Thyroid gland (tissue), 4 donors: ENCODE results near the gene C3orf22. TPM values are rescaled to one million over a fixed set of nuclear protein-coding genes. Genes with fewer than 3 reads are reported as not detected.

Experiments used
- DNase-seq, 2 donors: peaks; one replicate each; pipeline ENCODE4 v3.0.0-alpha.2; 2019
- H3K27ac ChIP-seq, 3 donors: fragments of 200-600 bp; sonication (generic); 1 replicate in 2 of 3; 2 replicates in 1 of 3; pipeline ENCODE4 v1.5.1; 2016 to 2019; ENCODE audit warnings: mild to moderate bottlenecking in 1 of 3, moderate library complexity in 1 of 3
- H3K27me3 ChIP-seq: fragments of 200-600 bp; sonication (generic); one replicate; pipeline ENCODE4 v1.5.1; 2019
- H3K36me3 ChIP-seq, 2 donors: fragments of 200-600 bp; sonication (generic); one replicate each; pipeline ENCODE4 v1.5.1; 2016 to 2019
- H3K4me1 ChIP-seq, 2 donors: fragments of 200-600 bp; sonication (generic); one replicate each; pipeline ENCODE4 v1.5.1; 2017 to 2019
- H3K4me3 ChIP-seq, 3 donors: fragments of 200-600 bp; sonication (generic); replicated peaks in 1 of 3; 1 replicate in 2 of 3; 2 replicates in 1 of 3; pipeline ENCODE4 v1.5.1; 2016; ENCODE audit warnings: mild to moderate bottlenecking in 1 of 3
- H3K9me3 ChIP-seq: fragments of 200-600 bp; sonication (generic); one replicate; pipeline ENCODE4 v1.5.1; 2017
- POLR2A ChIP-seq, 2 donors: fragments of 450-650 bp; IDR thresholded peaks; one replicate each; pipeline ENCODE4 v1.6.1; 2017; ENCODE audit warnings: antibody characterized with exemption in 2 of 2, mild to moderate bottlenecking in 2 of 2, moderate library complexity in 1 of 2
- WGBS, 2 donors: methylation state at CpG; one replicate each; pipeline ENCODE4 v1.1.5; 2017; 5-methylcytosine and 5-hydroxymethylcytosine counted together
- intact Hi-C: fragments of 100-400 bp; cut with DNase I; formaldehyde crosslinking; loops from one replicate; pipeline ENCODE4 v1.15.1; 2023
- total RNA-seq, 4 donors: library from RNA; depleted of rRNA; stranded (reverse); fragments of >200 nt; gene quantifications; one replicate each; pipeline ENCODE4 v1.2.3, GENCODE V29; 2016
- TF ChIP-seq, protein P1 (sequence below), 6 experiments: fragments of 200-600 bp in 3 of 6; fragments of 450-650 bp in 3 of 6; sonication (generic) in 3 of 6; IDR thresholded peaks; one replicate each; pipeline ENCODE4 v1.5.1; 2016 to 2019; ENCODE audit warnings: antibody characterized with exemption in 6 of 6, mild to moderate bottlenecking in 2 of 6, inconsistent platforms in 1 of 6, moderate library complexity in 1 of 6

Gene C3orf22
- total RNA-seq, 4 donors from 2014 or later: not detected

DNA sequence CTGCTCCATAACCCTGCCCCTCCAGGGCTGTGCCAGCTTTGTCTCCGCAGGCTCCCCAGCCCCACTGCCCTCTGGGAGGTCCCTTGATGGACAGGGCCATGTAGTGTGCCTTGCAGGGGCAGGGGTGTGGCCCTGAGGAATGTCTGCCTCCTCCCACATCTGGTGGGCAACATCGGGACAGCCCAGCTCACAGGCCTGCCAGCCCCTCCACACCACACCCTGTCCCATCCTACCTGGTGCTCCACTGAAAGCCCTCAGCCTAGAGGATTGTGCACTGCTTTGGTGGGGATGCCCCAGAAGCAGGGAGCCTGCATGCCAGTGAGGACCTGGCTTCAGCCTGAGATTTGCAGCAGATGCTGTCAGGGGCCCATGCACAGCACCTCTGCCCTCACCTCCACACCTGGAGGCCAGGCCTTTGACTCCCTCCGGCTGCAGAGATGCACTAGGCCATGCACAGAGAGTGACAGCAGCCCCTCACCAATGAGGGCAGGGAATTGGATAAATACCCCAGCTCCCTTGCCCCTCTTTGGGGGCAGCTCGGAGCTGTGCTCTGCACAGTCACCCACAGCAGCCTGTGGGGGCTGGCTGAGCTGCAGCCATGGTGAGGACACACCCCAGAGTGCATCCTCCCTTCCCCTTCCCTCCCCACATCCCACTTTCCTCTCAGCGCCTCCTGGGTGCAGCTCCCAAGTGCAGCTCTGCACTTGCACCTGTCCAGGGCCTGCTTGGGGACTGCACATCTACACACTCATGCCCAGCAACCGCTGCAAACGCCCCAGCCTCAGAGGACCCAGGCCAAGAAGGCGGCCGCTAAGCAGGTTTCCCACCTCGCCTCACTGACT is 2.7 kb downstream of the C3orf22 start:
- no peaks in the 10 kb centered on the region for H3K9me3 ChIP-seq
- no peak for DNase-seq
- no peak overlapping the region for H3K27ac ChIP-seq
- no peak overlapping the region for H3K4me3 ChIP-seq
- no peaks in the 10 kb centered on the region for H3K4me1 ChIP-seq
- intact Hi-C loops: no loop called here
- no peak for TF ChIP-seq POLR2A (IDR thresholded peaks at IDR 0.05)
- TF ChIP-seq, protein P1, sequence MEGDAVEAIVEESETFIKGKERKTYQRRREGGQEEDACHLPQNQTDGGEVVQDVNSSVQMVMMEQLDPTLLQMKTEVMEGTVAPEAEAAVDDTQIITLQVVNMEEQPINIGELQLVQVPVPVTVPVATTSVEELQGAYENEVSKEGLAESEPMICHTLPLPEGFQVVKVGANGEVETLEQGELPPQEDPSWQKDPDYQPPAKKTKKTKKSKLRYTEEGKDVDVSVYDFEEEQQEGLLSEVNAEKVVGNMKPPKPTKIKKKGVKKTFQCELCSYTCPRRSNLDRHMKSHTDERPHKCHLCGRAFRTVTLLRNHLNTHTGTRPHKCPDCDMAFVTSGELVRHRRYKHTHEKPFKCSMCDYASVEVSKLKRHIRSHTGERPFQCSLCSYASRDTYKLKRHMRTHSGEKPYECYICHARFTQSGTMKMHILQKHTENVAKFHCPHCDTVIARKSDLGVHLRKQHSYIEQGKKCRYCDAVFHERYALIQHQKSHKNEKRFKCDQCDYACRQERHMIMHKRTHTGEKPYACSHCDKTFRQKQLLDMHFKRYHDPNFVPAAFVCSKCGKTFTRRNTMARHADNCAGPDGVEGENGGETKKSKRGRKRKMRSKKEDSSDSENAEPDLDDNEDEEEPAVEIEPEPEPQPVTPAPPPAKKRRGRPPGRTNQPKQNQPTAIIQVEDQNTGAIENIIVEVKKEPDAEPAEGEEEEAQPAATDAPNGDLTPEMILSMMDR (IDR thresholded peaks at IDR 0.05): no peak
- WGBS, 2 donors: 74 to 80% methylated on average over 8 of the region's 10 CpGs
- H3K36me3 ChIP-seq: no peaks in the 10 kb centered on the region
- H3K27me3 ChIP-seq: no peaks in the 10 kb centered on the region

DNA sequence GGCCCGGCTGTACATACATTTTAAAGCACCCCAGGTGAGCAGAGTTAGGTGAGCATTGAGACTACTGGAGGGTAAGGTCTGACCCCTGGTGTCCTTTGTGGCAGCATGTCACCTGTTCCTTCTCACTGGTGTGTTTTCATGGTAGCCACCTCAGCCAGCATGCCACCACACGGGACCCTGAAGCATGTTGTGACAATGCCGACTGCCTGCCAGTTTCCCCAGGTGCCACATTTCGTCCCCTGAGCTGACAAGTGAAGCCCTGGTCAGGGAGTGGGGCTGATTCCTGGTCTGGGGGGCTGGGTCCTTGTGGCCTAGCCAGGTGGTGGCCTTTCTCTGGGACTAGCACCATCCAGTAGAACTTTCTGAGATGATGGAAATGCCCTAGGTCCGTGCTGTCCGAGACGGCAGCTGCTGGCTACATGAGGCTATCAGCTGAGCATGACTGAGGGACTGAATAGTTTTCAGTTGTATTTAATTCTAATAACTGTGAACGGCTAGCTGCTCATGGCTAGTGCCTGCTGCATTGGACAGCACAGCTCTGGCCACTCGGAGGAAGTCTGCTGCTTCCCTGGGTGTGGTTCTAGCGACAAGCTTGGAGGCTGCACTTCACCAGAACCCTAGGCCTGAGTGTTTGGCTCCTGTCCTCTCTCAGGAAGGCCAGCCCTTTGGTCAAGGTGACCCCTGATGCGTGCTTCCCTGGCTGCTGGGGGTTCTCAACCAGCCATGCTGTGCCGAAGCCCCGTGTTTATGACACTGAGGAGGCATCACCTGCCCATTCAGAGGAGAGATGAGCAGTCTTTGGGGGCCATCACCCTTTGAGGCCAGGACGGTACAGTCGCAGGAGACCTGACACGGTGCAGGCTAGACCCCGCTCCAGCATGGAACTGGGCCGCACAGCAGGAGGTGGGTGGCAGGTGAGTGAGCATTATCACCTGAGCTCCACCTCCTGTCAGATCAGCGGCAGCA is 3.9 kb downstream of the C3orf22 start:
- intact Hi-C loops: no loop called here
- Histone ChIP-seq H3K27me3 (no peaks in the 10 kb centered on the region), H3K9me3 (no peaks in the 10 kb centered on the region), H3K36me3 (no peaks in the 10 kb centered on the region), H3K4me1 (no peaks in the 10 kb centered on the region), H3K27ac (no peak overlapping the region), H3K4me3 (no peak overlapping the region)
- TF ChIP-seq, protein P1 (IDR thresholded peaks at IDR 0.05): no peak
- TF ChIP-seq POLR2A (IDR thresholded peaks at IDR 0.05): no peak
- no peak for DNase-seq
- 89 to 97% methylated on average over 16 to 18 of the region's 19 CpGs for WGBS, 2 donors

DNA sequence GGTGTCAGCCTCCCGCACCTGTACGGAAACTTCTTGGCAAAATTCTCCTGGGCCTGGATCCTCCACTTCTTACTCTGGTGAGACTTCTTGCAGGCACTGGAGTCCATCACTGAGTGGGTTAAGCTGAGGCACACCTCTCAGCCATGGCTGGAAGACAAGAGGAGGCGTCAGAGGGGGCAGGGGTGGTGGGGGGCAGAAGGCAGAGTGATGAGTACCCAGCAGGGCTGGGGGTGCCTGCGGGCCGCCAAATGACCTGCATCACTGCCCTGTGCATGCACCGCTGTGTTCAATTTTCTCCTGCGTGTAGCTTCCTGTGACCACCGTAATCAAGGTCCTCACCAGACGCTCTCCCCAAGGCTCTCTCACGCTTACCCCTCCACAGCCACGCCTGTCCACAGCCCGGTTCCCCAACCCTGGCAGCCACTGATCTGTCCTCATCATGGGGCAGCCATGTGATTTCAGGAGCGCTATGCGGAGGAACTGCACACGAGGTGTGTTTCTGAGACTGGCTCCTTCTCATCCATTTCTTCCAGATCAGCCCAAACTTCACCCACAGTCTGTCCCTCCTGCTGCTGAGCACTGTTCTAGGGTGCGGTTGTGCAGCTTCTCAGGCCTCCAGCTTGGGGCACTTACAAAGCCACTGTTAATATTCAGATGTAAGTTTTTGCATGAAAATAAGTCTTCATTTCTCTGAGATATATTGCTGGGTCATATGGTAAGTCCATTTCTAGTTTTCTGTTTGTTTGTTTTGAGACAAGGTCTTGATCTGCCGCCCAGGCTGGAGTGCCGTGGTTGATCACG is 5.2 kb downstream of the C3orf22 start:
- H3K4me3 ChIP-seq: no peak overlapping the region
- DNase-seq: no peak
- WGBS, 2 donors: 66 to 73% methylated on average over 17 to 19 of the region's 19 CpGs

DNA sequence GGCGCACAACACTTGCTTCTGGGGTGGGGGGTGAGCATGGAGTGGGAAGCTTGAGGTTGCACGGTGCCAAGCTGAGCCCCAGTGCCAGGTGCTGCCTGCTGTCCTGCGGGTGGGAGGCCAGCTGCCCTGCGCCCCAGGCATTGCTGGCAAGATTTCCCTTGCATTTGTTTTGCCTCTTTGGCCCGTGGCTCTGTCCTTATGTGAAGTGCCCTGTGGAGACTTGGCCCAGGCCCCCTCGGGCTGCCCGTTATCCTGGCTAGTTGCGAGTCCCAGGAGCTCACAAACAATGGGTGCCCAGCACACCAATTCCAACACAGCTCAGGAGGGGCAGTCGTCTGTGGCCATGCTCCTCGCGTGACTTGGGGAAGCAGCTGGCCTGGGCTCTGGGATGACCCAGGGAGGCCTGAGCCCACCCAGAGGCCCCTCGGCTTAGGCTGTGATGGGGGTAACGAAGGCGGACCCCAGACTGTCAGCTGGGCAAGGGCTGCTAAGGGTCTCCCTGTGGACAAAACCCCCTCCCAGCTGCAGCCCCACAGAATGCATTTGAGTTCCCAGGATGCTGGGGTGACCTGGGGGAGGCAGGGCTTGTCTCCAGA is 5.9 kb downstream of the C3orf22 start:
- Histone ChIP-seq H3K4me1 (no peaks in the 10 kb centered on the region), H3K9me3 (no peaks in the 10 kb centered on the region), H3K27ac (no peak overlapping the region), H3K4me3 (no peak overlapping the region), H3K36me3 (no peaks in the 10 kb centered on the region), H3K27me3 (no peaks in the 10 kb centered on the region)
- intact Hi-C loops: no loop called here
- no peak for DNase-seq
- WGBS, 2 donors: 78% methylated on average over 11 of the region's 14 CpGs; no CpG with 5 or more reads in 1 of the 2 donors
- TF ChIP-seq POLR2A (IDR thresholded peaks at IDR 0.05): no peak
- TF ChIP-seq, protein P1 (IDR thresholded peaks at IDR 0.05): no peak

More for the DNA sequence above, 5.2 kb downstream of the C3orf22 start:
- Histone ChIP-seq H3K9me3 (no peaks in the 10 kb centered on the region), H3K27me3 (no peaks in the 10 kb centered on the region), H3K36me3 (no peaks in the 10 kb centered on the region), H3K27ac (no peak overlapping the region), H3K4me1 (no peaks in the 10 kb centered on the region)
- TF ChIP-seq, protein P1 (IDR thresholded peaks at IDR 0.05): no peak
- no peak for TF ChIP-seq POLR2A (IDR thresholded peaks at IDR 0.05)
- intact Hi-C loops: no loop called here
